ENCODE results near the gene PRKAA1.
A peak's percentile ranks its signal among the peaks of the same experiment; 100 is the strongest.
"Not testable (repeated sequence)": the region's sequence is repeated elsewhere in the genome, so short reads cannot be mapped to it uniquely, and the experiment has no call there.

The PRKAA1 gene

GRCh38 chr5:40825461-40826043 lies 27.4 kb upstream of the PRKAA1 start:
- DNase-seq (ENCODE audit: low read depth in 2 of 2): not testable (repeated sequence)

GRCh38 chr5:40823459-40823858 lies 25.3 kb upstream of the PRKAA1 start:
- no peak for DNase-seq (ENCODE audit: low read depth in 2 of 2)

GRCh38 chr5:40813698-40814281 lies 15.6 kb upstream of the PRKAA1 start:
- no peak for DNase-seq (ENCODE audit: low read depth in 2 of 2)

- DNase-seq (ENCODE audit: low read depth in 2 of 2): no peak
Observed at GRCh38 chr5:40812125-40812524, 14.0 kb upstream of the PRKAA1 start.

GRCh38 chr5:40801771-40802562 lies 3.8 kb upstream of the PRKAA1 start:
- DNase-seq (ENCODE audit: low read depth in 2 of 2): no peak

- DNase-seq (ENCODE audit: low read depth in 2 of 2): no peak
Observed at GRCh38 chr5:40799258-40799657, 1.1 kb upstream of the PRKAA1 start.

GRCh38 chr5:40798801-40799210 lies 632 bp upstream of the PRKAA1 start:
- no peak for DNase-seq (ENCODE audit: low read depth in 2 of 2)

GRCh38 chr5:40797273-40798011 lies 732 bp downstream of the PRKAA1 start:
- DNase-seq (ENCODE audit: low read depth in 2 of 2): no peak

GRCh38 chr5:40796487-40796889 lies 1.7 kb downstream of the PRKAA1 start:
- DNase-seq (ENCODE audit: low read depth in 2 of 2): no peak

- not testable (repeated sequence) for DNase-seq (ENCODE audit: low read depth in 2 of 2)
Observed at GRCh38 chr5:40794877-40795276, 3.3 kb downstream of the PRKAA1 start.

- DNase-seq (ENCODE audit: low read depth in 2 of 2): not testable (repeated sequence)
Observed at GRCh38 chr5:40794340-40794739, 3.8 kb downstream of the PRKAA1 start.

GRCh38 chr5:40792691-40793090 lies 5.5 kb downstream of the PRKAA1 start:
- not testable (repeated sequence) for DNase-seq (ENCODE audit: low read depth in 2 of 2)

- DNase-seq (ENCODE audit: low read depth in 2 of 2): no peak
Observed at GRCh38 chr5:40791715-40792139, 6.4 kb downstream of the PRKAA1 start.

- DNase-seq (ENCODE audit: low read depth in 2 of 2): no peak
Observed at GRCh38 chr5:40790947-40791593, 7.1 kb downstream of the PRKAA1 start.

- not testable (repeated sequence) for DNase-seq (ENCODE audit: low read depth in 2 of 2)
Observed at GRCh38 chr5:40788941-40789340, 9.2 kb downstream of the PRKAA1 start.

- DNase-seq (ENCODE audit: low read depth in 2 of 2): no peak
Observed at GRCh38 chr5:40787986-40788385, 10.2 kb downstream of the PRKAA1 start.

- not testable (repeated sequence) for DNase-seq (ENCODE audit: low read depth in 2 of 2)
Observed at GRCh38 chr5:40786664-40787063, 11.5 kb downstream of the PRKAA1 start.

- no peak for DNase-seq (ENCODE audit: low read depth in 2 of 2)
Observed at GRCh38 chr5:40784916-40785315, 13.3 kb downstream of the PRKAA1 start.

- no peak for DNase-seq (ENCODE audit: low read depth in 2 of 2)
Observed at GRCh38 chr5:40784027-40784653, 14.0 kb downstream of the PRKAA1 start.

- peak in 1 of 2 experiments; percentile 6 for DNase-seq (ENCODE audit: low read depth in 2 of 2)
Observed at GRCh38 chr5:40781843-40782409, 16.2 kb downstream of the PRKAA1 start.

- DNase-seq (ENCODE audit: low read depth in 2 of 2): no peak
Observed at GRCh38 chr5:40780858-40781257, 17.3 kb downstream of the PRKAA1 start.
